ENCODE measurements around the gene NFIB. TPM values are rescaled to one million over a fixed set of nuclear protein-coding genes. Genes with fewer than 3 reads are reported as not detected.

NFIB gene
- total and polyA plus RNA-seq, 2 donors (not counting 3 experiments of a cell fraction or from before 2014, with no cell fraction given): 26.4 to 174 TPM

GRCh38 chr9:14358523-14358922 is 44.6 kb upstream of the NFIB start:
- no peaks in the 10 kb centered on the region for H3K9me3 ChIP-seq (replicated peaks; ENCODE audit: control insufficient read depth, insufficient read depth, low read length)
- FAIRE-seq (no peak), DNase-seq (ENCODE audit: low read depth, low spot score) (no peak)
- TF ChIP-seq EZH2 (IDR thresholded peaks at IDR 0.05; ENCODE audit: borderline replicate concordance, low read depth, low read length, severe bottlenecking) (no peak), GATA2 (IDR thresholded peaks at IDR 0.05; ENCODE audit: insufficient read depth, insufficient read length, low read depth, low read length) (no peak), CTCF (IDR thresholded peaks at IDR 0.05; ENCODE audit: extremely low read depth in 1 of 2, insufficient read depth in 1 of 2, low read depth in 1 of 2, low read length in 2 of 2) (no peak), MYC (IDR thresholded peaks at IDR 0.05; ENCODE audit: low read depth, low read length) (no peak), FOS (IDR thresholded peaks at IDR 0.05; ENCODE audit: borderline replicate concordance, insufficient read depth, low read length) (no peak), POLR2AphosphoS5 (IDR thresholded peaks at IDR 0.05; ENCODE audit: insufficient read depth, low read depth, low read length) (no peak), POLR2A (IDR thresholded peaks at IDR 0.05; ENCODE audit: low read depth, low read length) (no peak), JUN (IDR thresholded peaks at IDR 0.05; ENCODE audit: borderline replicate concordance, insufficient read depth, insufficient read length, low read depth) (no peak)
- TF ChIP-seq, protein P1, sequence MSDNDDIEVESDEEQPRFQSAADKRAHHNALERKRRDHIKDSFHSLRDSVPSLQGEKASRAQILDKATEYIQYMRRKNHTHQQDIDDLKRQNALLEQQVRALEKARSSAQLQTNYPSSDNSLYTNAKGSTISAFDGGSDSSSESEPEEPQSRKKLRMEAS (IDR thresholded peaks at IDR 0.05; ENCODE audit: insufficient read depth, insufficient read length): no peak
- no peaks in the 10 kb centered on the region for H3K4me1 ChIP-seq (ENCODE audit: control insufficient read depth, extremely low read depth, insufficient read depth, low read length)
- no peak overlapping the region for H3K4me3 ChIP-seq (replicated peaks in 1 of 3; ENCODE audit: insufficient read depth in 1 of 3, low read depth in 1 of 3, low read length in 3 of 3)
- H2AFZ ChIP-seq (ENCODE audit: low read depth, low read length): no peak overlapping the region
- no peak overlapping the region for H3K4me2 ChIP-seq (ENCODE audit: insufficient read depth, low read length)
- ChIA-PET CTCF (no interaction called here), POLR2A (no interaction called here)
- no peaks in the 10 kb centered on the region for H4K20me1 ChIP-seq (replicated peaks; ENCODE audit: control insufficient read depth, extremely low read depth, insufficient read depth, low read length)
- H3K36me3 ChIP-seq (ENCODE audit: control insufficient read depth in 2 of 2, extremely low read depth in 1 of 2, insufficient read depth in 2 of 2, low read length in 2 of 2): no peaks in the 10 kb centered on the region
- H3K9me1 ChIP-seq (replicated peaks; ENCODE audit: control insufficient read depth, extremely low read depth, insufficient read depth, low read length): no peaks in the 10 kb centered on the region
- intact Hi-C loops (cut with micrococcal nuclease): loop anchor here (2.0 to 10.0 kb wide), 2 partner anchors 1004 to 1324 kb away; no protein-coding TSS in a partner anchor
- H3K79me2 ChIP-seq (ENCODE audit: control insufficient read depth, insufficient read depth, low read length): no peaks in the 10 kb centered on the region
- H3K9ac ChIP-seq (replicated peaks; ENCODE audit: extremely low read depth, insufficient read depth, low read length): no peak overlapping the region
- H3K27ac ChIP-seq (ENCODE audit: insufficient read depth, low read depth, low read length): no peak overlapping the region
- dilution Hi-C loops (cut with MboI; ENCODE audit: extremely low pct_ligation_motif_present, low sequenced_read_pairs): no loop called here
- no TSS peak for BruUV-seq (replicated peaks)
- no peaks in the 10 kb centered on the region for H3K27me3 ChIP-seq (ENCODE audit: control insufficient read depth in 2 of 2, insufficient read depth in 2 of 2, low read length in 2 of 2)

Data from endothelial cell of umbilical vein (primary cell).